ENCODE results near the gene SPAG16.

SPAG16 gene

GRCh38 chr2:213411582-213412289 lies 127.5 kb downstream of the SPAG16 start:
- no peak for FAIRE-seq

- FAIRE-seq, result no peak
These were observed 130.8 kb downstream of the SPAG16 start for GRCh38 chr2:213415093-213415492.

GRCh38 chr2:213416832-213417231 lies 132.6 kb downstream of the SPAG16 start:
- FAIRE-seq, result no peak

- FAIRE-seq, result no peak
These were observed 135.7 kb downstream of the SPAG16 start for GRCh38 chr2:213419980-213420379.

- FAIRE-seq, result no peak
These were observed 136.6 kb downstream of the SPAG16 start for GRCh38 chr2:213420828-213421385.

- FAIRE-seq, result no peak
These were observed 137.9 kb downstream of the SPAG16 start for GRCh38 chr2:213422211-213422610.

GRCh38 chr2:213425618-213426017 lies 141.4 kb downstream of the SPAG16 start:
- no peak for FAIRE-seq

GRCh38 chr2:213429516-213429915 lies 145.3 kb downstream of the SPAG16 start:
- no peak for FAIRE-seq

- FAIRE-seq, result no peak
These were observed 159.7 kb downstream of the SPAG16 start for GRCh38 chr2:213443921-213444320.

- FAIRE-seq, result no peak
These were observed 167.4 kb downstream of the SPAG16 start for GRCh38 chr2:213451542-213452239.

- no peak for FAIRE-seq
These were observed 171.2 kb downstream of the SPAG16 start for GRCh38 chr2:213455316-213456008.

GRCh38 chr2:213475433-213475832 lies 191.2 kb downstream of the SPAG16 start:
- FAIRE-seq, result no peak

- FAIRE-seq, result no peak
These were observed 192.4 kb downstream of the SPAG16 start for GRCh38 chr2:213476641-213477040.

- no peak for FAIRE-seq
These were observed 205.8 kb downstream of the SPAG16 start for GRCh38 chr2:213490087-213490486.

- no peak for FAIRE-seq
These were observed 207.1 kb downstream of the SPAG16 start for GRCh38 chr2:213491376-213491775.

- FAIRE-seq, result no peak
These were observed 212.0 kb downstream of the SPAG16 start for GRCh38 chr2:213496226-213496625.

GRCh38 chr2:213500881-213501280 lies 216.6 kb downstream of the SPAG16 start:
- FAIRE-seq, result no peak

GRCh38 chr2:213524164-213524563 lies 239.9 kb downstream of the SPAG16 start:
- FAIRE-seq, result no peak

- FAIRE-seq, result no peak
These were observed 253.3 kb downstream of the SPAG16 start for GRCh38 chr2:213537579-213537978.

GRCh38 chr2:213544940-213545339 lies 260.7 kb downstream of the SPAG16 start:
- no peak for FAIRE-seq

GRCh38 chr2:213545481-213545880 lies 261.2 kb downstream of the SPAG16 start:
- no peak for FAIRE-seq

GRCh38 chr2:213545964-213546475 lies 261.8 kb downstream of the SPAG16 start:
- FAIRE-seq, result no peak

- FAIRE-seq, result no peak
These were observed 267.3 kb downstream of the SPAG16 start for GRCh38 chr2:213551526-213551925.

All from endometrium (tissue), 2 donors.